ENCODE data around the gene SPAG17.

Gene SPAG17

DNA sequence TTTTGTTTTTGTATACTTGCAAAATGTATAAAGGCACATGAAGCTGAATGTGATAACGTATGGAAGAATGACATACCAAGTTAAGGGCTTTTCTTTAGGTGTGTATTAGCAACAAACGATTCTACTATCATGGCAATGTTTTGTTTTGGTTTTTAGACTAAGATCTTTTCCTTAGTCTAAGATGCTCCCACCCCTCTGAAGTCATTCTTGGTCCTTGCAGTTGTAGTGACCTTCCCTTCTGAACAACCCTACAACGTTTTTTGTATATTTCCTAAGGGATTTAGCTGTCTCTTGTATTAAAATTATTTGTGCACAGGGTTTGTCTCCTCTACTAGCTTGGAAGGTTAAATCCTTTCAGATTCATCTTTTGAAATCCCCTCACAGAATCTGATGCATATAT is 61.0 kb downstream of the SPAG17 start:
- no peak for DNase-seq (ENCODE audit: extremely low read depth, low read depth)
- no peak for TF ChIP-seq CTCF (IDR thresholded peaks at IDR 0.05; ENCODE audit: low read depth, low read length)

DNA sequence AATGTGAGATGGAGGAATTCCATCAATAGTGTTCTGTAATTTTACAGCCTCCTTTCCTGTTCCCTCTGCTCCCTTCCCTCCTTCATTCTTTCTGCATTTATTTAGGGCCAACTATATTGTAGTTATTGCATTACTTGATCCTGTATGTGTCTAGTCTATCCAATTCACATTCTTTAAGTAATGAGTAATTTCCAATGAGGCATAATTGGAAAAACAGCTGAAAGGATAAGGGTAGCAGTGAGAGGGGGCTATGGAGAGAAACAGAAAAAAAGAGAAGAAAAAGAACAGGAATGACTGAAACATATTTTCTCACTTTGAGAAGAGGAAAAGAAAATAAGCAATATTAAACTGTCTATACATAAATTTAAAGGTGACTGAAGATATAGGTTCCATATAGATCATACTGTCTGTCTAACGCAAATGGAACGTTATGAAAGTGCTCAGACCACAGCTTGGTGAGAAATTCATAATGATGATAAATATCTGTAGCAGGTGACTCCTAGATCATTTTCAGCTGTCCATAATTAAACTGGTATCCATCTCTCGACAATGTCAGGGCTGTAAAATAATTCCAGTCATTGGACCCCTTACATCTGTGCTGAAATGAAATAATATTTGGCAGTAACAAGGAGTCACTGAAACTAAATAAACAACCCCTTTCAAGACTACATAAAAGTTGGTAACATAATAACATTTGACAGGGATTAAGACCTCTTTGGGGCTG is 61.8 kb downstream of the SPAG17 start:
- TF ChIP-seq CTCF (IDR thresholded peaks at IDR 0.05; ENCODE audit: low read depth, low read length): no peak
- no peak for DNase-seq (ENCODE audit: extremely low read depth, low read depth)

DNA sequence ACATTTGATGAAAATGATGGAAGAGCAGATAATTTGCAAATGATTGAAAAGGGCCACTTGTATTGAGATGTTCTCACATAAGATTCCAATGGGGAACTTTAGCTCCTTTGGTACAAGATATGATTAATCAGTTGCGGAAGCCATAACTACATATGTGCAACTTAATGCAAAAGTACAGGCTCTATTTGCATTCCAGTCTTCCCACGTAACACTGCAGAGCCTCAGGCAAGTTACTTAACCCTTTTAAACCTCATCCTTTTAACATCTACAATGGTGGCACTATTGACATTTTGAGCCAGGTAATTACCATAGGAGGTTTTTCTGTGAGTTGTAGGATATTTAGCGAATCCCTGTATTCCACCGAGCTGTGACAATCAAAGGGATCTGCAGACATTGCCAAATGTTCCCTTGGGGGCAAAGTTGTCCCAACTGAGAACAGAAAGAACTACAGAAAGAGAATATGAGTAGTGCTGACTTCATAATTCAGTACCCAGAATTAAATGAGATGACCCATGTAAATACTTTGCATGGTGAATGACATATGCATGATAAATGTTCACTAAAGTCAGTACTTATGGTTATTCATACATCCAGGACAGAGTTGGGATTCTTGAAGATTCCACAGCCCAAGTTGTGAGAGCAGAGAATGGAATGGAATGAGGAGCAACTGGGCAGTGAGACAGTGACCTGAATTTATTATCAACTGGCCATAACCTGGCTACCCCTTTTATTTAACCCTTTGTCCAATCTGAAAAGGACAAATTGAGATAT is 62.6 kb downstream of the SPAG17 start:
- TF ChIP-seq CTCF (IDR thresholded peaks at IDR 0.05; ENCODE audit: low read depth, low read length): no peak
- DNase-seq (ENCODE audit: extremely low read depth, low read depth): no peak

DNA sequence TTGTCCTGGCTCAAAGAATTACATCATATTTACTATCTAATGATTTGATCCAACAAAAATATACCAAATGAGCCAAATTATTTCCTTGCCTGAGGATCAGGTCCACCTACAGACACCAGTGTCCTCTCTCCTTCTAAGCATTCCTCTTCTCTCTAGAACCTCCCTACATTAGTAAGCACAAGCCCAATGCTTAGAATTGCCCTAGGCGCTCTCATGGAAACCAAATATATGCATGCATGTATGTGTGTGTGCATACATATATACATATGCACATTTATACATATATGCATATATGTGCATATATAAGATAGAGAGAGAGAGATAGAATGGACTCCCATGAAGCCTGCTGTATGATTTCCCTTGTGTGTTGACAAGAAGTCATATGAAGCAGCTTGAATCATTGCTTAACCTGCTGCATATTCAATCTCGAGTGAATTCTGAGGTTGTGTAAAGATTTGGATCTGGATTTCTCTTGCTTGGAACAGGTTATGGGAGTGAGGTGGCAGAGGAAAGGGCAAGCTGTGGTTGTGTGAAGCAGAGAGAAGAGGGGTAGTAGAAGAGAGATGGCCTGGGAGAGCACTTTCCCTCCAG is 66.1 kb downstream of the SPAG17 start:
- DNase-seq (ENCODE audit: extremely low read depth, low read depth): no peak
- TF ChIP-seq CTCF (IDR thresholded peaks at IDR 0.05; ENCODE audit: low read depth, low read length): no peak

GRCh38 chr1:118118469-118118868 is 66.6 kb downstream of the SPAG17 start:
- no peak for DNase-seq (ENCODE audit: extremely low read depth, low read depth)

DNA sequence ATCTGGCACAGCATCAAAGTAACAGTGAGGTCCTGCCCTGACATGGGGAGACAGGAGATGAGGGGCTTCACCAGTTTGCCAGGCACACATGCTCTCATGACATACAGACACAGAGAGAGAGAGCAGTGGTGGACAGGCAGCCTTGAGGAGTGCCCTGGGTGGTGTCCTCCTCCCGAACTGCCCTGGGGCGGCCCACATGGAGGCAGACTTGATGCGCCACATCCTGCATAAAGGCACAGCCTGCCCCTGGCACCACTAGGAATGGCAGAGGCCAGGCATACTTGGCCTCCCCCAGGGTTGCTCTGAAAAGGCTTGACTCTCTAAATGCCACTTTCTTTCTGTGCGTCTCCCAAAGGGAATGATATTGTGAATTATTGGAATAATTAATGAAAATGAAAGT is 67.5 kb downstream of the SPAG17 start:
- no peak for TF ChIP-seq CTCF (IDR thresholded peaks at IDR 0.05; ENCODE audit: low read depth, low read length)
- DNase-seq (ENCODE audit: extremely low read depth, low read depth): no peak

More at GRCh38 chr1:118118469-118118868, 66.6 kb downstream of the SPAG17 start:
- TF ChIP-seq CTCF (IDR thresholded peaks at IDR 0.05; ENCODE audit: low read depth, low read length): no peak

GRCh38 chr1:118116909-118117308 is 68.1 kb downstream of the SPAG17 start:
- no peak for TF ChIP-seq CTCF (IDR thresholded peaks at IDR 0.05; ENCODE audit: low read depth, low read length)
- no peak for DNase-seq (ENCODE audit: extremely low read depth, low read depth)
